Colon (tissue), 2 donors: ENCODE data around the gene DSCAM.

ENCODE experiments used
- FAIRE-seq: peaks from 2 replicates; lab custom pipeline; 2012; peaks lifted over from hg19 to GRCh38; lab: Jason Lieb, UNC
- donor health status: control.
- donor health status: control.

DSCAM gene

DNA sequence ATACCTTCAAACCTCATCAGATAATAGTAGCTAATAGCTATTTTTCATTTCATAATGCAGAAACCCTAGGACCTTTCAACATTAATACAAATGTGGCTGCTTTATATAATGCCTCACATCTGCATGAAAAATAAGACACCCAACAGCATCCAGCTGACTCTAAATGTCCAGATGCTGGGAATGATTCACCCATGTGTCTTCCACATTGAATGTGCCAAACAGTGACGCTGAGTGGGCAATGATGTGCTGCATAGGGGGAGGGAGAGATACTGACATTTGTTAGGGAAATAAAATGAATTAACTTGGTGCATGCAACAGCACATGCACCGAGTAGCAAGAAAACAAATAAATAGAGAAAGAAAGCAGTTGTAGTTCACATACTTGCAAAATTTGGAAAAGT, 199.3 kb downstream of the DSCAM start:
- no peak for FAIRE-seq

DNA sequence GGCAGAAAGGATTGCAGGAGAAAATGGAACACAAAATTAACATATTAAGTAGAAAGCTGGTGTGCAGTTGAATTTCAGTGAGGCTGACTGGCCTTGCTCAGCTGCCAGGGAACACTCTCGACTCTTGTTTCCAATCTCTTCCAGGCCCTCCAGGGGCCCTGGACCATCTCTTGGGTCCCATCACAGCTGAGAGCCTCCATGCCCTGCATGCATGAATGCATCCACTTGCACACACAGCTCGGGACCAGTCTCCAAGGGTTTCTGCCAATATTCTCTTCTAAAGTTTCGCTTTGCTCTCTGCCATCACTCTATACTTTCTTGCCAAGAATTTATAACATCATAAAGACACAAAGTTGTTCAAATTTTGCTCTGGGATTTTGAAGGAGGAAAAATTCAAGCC, 200.3 kb downstream of the DSCAM start:
- no peak for FAIRE-seq

DNA sequence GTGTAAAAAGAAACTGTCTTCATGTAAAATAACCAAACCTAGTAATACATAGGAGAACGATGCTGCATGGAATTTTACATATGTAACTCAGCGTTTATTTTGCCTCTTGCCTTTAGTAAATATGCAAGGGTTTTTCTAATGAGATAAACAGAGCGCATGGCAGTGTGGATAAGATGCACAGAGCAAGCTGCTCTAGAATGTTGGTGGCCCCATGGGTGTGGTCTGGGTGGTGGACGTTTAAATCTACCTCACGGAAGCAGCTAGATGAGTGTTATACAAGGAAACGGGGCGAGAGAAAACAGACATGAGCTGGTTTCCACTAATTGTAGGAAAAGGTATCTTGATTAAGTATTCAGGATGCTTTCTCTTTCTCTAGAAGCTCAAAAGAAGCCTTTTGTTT, 205.9 kb downstream of the DSCAM start:
- no peak for FAIRE-seq

DNA sequence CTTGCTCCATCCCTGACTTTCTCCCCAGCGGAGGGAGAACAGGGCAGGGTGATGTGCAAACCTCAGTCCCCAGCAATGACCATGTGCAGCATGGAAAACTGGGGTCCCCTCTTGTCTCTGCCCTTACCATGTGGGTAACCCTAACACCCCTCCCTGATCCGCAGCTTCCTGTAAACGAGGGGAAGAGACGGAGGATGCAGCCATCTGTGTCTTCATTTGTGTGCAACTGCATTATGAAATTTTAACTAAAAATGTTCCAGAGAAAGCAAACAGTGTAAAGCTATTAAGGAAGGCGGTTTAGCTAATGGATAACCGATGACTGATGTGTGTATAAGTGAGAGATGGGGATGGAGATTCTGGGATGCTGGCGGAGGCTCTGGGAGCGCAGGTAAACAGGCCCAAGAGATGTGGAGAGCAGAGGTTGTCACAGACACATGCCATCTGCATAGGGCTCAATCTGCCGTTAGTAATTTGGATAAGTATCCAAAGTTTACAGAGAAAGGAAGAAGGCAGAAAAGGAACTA, 206.6 kb downstream of the DSCAM start:
- no peak for FAIRE-seq

DNA sequence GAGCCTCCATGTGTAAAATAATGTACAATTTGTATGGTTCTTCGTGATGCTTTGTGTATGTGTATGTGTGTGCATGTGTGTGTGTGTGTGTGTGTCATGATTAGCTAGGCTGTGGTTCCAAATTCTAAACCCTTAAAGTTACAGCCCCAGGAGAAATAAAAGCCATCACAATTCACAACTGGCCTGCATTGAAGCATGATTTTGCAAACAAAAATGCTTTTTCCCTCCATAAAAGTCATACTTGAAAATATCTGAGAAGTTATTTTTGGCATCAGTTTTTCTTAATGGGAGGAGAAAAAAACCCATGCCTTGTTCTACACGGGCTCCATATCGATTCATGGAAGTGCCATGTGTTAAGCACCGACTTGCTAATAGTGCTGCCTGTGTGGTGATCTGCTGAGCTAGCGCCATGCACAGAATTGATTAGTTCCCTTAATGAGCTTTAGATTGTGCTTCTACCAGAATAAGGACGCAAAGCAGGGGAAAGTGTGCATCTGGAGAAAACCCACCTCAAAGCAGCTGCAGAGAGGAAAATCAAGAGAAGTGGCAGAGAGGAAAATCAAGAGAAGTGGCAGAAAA, 207.3 kb downstream of the DSCAM start:
- FAIRE-seq: no peak

DNA sequence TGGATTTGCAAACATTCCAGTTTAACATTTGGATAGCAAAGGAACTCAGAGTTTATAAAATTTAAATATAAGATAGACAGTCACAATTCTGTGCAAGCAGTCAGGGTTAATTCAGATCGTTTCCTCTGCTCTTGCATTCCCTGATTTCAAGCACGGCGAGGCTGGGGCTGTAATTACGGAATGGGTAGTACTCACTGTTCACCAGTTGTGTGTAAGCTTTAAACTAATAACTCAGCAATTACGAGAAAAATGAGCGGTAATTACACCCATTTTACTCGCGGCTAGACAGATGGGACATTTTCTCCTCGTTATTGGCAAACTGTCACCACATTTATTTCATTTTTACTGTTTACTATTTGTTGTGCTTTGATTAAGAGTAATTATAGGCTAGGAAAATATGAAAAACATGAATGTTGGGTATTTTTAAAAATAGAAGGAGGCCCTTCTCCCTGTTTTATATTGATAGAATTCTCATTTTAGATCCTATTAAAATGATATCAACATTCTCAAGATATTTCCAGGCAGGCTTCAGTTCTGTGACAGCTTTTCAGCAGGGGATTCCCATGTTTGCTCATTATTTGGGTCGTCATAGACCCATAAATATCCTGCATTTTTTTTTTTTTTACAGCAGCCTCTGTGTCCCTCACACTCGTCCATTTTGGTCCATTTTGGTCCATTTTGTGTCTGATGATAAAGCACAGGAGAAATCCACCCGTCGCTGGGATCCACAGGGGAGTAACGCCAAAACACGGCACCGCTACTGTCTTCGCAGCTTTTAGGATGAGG, 208.3 kb downstream of the DSCAM start:
- FAIRE-seq: no peak

DNA sequence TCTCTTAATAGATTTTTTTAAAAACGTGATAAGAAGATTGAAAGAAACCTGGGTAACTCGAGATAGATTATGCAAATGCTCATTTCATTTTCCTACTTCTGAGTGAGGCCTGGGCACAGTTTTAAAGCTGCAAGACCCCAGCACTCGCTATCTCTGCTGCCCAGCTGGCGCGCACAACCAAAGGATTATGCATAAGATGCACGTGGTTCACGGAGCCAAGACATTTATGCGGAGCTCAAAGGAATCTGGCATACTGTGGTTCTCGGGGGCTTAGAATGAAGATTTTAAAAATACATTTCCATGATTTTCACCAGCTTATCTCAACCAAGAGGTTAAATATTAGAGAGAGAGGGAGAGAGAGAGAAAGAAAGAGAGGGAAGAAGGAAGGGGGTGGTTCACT, 210.9 kb downstream of the DSCAM start:
- FAIRE-seq: no peak

DNA sequence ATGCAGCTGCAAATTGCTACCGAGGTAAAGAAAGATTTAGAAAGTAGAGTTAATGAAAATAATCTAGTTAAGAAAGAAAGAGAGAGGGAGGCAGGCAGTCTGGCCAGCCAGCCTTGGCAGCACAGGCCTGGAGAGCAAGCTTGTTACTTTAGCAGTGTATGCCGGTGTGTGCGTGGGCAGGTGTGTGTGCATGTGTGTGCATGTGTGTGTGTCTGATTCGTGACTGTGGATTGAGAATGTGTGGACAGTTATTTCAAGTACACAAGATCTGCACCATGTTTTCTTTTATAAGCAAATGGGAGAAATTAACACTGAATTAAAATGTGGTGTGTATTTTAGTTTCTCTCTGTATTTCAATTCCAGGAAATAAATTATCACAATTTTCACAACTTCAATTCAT, 211.6 kb downstream of the DSCAM start:
- FAIRE-seq: no peak

DNA sequence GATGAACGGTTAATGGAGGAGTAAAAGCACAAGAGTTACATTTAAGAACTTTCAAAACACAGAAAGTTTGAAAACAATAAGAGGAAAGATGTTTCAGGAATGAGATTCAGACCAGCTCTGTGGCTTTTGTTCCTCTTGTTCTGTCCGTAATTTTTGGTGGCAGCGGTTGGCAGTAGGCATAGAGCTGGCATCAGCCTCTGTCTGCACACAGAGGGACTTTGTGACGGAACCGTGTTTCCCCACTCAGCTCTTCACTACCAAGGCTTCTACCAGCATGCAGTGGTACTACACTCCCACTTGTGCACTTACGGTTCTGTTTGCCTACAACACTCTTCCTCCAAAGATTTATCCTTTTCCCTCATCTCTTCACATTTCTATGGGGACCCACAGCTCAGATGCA, 212.8 kb downstream of the DSCAM start:
- FAIRE-seq: no peak

DNA sequence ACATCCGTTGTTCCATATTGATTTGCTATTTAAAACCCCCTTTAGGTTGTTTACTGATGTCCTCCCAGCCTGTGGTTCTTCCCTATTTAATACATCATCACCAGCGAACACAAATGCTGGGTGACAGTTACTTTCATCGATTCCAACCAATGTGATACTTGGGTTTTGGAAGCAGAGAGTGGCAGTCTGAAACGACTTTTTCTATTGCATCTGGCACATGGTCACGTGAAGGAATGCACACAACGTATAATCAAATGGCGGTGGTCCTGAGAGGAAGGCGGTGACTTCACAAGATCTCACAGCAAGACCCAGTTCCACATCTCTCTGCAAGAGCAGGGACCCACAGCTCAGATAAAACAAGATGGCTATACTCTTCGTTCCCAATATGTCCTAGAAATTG, 213.9 kb downstream of the DSCAM start:
- no peak for FAIRE-seq

DNA sequence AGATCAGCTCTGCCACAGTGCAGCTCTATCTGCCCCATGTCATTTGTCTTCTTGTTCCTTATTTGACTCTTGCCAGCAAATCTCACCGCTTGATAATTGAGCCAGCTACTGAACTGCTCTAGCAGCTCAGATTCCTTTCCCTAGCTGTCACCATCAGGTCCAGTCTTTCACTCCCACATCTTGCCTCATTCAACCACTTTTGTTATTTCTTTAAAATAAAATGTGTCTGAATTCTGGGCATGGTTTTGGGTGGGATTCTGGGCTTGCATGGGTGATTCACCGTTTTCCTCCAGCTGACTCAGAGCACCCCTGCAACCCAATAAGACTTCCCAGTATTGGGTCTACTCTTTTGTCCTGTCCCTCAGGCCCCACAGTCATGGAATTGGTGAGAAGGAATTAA, 215.7 kb downstream of the DSCAM start:
- FAIRE-seq: no peak

DNA sequence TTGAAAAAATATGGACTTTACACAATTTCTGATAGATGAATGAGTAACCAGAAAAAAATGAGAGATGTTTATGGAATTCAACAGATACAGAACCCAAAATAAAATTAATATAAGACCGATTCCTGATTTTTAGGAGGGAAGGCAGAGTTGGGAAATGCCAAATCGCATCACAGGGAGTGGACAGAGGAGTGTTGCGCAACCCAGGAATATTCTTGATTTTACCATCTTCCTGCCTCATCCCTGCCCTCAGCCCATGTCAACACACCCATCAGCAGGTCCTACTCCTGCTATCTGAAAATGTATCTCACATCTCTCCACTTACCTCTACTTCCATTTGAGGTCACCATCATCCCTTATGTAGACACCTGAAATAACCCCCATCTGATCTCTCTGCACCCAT, 221.0 kb downstream of the DSCAM start:
- no peak for FAIRE-seq

DNA sequence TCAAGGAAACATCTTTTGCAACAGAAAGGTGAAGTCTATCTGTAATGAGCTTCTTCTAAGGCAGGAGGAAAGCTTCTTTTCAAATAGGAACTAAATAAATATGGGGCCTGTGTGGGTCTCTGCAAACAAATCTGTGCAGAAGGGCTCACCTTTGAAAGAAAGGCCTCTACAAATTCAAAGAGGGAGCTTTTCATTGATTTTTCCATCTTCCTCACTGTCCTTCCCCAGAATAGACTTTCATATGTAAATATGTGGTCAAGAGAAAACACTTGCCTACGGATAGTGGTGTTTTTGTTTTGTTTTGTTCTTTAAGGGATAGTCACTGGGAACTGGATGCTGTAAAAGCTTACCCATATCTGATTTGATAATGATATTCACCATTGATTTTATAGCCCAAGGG, 223.4 kb downstream of the DSCAM start:
- FAIRE-seq: no peak

DNA sequence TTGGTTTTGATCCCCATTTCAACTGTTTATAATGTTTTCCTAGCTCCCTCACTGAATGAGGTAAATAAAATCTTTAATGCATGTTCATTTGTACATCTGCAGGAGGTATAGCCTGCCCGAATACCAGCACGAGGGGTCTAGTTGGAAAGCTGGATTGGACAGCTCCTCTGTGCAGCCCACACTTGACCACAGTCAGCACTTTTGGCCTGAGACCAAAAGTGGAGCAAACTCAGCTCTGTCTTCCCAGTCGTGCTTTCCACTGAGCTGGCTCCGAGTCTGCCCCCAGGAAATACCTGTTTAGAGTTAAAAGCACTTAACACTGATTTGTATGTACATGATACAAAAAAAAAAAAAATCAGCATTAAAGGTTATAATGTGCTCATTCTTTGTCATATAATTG, 224.4 kb downstream of the DSCAM start:
- FAIRE-seq: no peak

DNA sequence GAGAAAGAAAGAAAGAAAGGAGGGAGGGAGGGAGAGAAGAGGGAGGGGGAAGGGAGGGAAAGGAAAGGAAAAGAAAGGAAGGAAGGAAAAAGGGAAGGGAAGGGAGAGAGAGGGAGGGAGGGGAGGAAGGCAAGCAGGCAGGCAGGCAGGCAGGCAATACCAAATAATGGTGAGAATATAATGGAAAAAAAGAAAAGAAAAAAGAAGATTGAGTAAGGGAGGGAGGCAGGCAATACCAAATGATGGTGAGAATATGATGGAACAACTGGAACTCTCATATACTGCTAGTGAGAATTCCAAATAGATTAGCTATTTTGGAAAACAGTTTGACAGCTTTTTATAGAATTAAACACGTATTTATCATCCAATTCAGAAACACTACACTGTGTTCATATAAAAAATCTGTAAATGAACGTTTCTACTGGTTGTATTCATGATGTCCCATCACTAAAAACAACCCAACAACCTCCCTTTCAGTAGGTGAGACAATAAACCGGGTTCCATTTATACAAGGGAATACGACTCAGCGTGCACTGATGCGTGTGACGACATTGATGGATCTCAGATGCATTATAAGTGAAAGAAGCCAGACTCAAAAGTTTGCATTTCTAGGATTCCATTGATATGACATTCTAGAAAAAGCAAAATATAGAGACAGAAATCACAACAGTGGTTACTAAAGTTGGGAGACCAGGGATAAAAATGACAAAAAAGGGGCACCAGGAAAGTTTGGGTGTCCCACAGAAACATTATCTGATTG, 226.4 kb downstream of the DSCAM start:
- FAIRE-seq: no peak

DNA sequence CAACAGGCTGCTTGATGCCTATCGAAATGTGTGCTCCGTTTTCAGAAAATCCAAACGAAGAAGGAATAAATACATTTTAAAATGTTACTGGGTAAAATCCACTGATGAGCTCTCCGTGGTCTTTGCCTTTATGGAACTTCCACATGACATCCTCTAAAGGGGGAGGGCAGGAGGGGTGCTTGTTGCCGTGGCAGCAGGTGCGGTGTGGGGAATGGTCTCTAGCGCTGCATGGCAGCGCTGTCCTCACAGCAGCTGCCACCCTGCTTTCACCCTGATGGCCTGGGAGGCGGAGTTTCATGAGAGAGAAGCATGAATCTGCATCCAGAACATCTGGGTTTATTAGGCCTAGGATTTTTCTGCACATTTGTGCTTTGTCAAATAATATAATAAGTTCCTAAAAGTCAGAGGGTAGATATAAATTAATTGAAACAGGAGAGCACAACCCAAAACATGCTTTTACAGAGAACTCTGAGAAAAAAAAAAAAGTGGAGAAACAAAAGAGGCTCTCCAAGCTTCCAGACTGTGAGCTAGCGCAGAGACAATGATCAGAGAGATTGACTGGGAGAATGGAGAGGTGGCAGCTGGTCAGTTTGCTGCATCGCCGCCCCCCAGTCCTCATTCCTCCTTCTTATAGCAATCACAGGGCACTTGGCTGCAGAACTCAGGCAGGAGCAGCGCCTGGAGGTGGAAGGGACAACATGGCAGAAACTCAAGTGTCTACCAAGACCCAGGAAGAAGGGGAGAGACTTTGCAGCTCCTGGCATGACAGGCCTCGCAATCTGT, 228.6 kb downstream of the DSCAM start:
- FAIRE-seq: no peak

DNA sequence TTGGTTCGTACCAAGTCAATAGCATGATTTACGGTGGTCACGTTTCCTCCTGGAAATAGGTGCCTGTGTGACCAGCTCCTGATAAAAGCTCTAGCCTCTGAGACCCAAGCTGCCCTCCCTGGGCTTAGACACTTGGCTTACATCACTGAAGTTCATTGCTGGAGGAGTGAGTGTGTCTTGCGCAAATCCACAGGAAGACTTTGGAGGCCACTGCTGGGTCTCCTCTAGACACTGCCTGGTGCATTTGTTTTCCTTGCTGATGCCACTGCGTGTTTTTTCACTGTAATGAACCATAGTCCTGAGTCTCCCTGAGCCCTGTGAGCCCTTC, 230.6 kb downstream of the DSCAM start:
- FAIRE-seq: no peak

DNA sequence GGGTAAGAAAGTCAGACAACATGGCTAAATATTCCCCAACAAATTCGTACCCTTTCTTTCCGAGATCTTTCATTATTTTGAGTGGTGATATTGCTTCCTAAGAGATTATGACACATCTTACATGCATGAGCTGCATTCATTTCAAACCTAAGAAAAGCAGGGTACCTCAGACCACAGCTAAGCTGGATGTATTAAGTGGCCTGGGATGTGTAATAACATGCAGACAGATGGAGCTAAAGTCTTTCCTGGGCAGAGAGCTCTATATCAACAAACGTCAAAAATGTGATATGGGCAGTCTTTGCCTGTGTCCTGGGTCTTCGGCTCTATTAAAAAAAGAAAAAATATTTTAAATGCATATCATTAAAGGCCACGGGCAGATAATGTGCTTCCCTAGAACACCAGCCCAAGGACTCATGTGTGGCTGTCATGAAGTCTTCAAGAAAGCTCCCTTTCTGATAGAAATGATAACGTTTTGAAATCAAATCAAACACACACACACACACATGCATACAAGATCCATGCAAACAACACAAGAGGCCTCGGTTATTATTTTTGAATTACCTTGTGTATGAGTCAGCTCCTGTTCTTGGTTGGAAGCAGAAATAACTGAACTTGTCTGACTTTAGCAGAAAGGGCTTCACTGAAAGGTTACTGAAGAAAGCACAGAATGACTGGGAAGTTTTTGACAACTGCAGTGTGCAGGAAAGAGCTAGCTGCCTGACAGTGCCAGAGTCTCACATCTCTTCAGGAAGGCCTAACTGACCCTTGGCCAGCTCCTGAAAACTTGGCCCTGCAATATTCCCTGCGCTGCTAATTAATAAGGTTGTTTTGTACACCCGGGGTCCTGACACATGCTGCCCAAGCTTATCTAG, 231.2 kb downstream of the DSCAM start:
- no peak for FAIRE-seq

DNA sequence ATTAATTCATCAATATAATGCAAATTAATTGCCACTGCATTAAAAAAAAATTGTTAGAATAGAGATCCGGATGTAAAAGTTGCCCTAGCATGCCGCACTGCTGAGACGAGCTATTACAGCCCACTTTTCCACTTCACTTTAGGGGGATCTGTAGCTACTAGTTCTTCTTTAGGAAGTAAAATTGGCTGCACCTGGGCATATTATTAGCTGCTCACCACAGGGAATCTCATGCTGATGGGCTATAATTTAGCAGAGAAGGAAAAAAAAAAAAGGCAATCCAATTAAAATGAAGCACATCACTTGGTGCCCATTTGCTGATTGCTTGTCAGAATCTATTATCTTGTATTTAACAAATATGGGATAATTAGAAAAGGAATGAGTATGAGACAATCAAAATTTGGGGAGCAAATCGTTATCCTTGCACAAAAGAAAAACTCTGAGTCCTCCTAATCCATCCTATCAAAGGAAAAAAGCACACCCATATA, 233.4 kb downstream of the DSCAM start:
- FAIRE-seq: no peak

DNA sequence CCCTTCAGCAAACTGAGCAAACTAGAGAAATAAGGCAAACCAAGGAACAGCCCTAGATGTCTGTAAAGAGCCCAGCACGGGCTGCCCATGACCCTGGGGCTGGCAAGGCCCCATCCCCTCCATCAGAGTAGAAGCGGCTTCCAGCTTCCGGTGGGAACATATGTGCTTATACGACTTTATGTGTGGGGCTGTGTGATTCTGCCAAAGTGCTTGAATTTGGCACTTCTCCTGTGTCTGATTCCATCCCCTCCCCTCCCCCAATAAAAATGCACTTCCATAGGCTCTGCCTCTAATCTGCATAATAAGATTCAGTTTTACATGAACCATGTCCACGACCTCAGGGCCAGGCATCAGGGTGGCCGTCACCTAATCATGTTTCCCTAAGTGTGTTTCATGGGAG, 236.6 kb downstream of the DSCAM start:
- no peak for FAIRE-seq

DNA sequence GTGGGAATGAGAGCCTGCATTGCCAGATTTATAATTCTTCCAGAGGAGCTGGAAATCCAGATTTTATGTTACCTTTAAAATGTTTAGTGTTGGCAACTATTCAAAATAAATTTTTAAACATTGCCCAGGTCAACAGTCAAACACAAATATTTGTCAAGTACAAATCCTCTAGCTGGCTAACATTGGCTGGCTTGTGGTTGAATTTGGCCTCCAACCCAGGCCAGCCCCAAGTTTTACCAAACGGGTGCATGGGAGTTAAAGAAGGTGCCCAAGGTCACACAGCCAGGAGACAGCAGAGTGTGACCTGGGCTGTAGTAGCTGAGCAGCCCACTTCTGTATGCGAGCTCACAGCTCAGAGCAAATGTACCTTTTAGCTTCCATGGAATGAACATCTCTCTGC, 240.6 kb downstream of the DSCAM start:
- FAIRE-seq: no peak
